ENCODE results near the gene RHO.
"Not testable (repeated sequence)": the region's sequence is repeated elsewhere in the genome, so short reads cannot be mapped to it uniquely, and the experiment has no call there.

RHO gene

DNA sequence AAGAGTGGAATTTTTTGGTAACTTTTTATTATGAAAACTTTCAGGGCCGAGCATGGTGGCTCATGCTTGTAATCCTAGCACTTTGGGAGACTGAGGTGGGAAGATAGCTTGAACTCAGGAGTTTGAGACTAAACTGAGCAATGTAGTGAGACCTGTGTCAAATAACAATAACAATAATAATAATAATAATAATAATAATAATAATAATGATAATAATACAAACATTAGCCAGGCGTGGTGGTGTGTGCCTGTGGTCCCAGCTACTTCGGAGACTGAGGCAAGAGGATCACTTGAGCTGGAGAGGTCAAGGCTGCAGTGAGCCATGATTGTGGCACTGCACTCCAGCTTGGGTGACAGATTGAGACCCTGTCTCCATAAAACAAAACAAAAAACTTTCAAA, 17.5 kb downstream of the RHO start:
- DNase-seq = not testable (repeated sequence)

DNA sequence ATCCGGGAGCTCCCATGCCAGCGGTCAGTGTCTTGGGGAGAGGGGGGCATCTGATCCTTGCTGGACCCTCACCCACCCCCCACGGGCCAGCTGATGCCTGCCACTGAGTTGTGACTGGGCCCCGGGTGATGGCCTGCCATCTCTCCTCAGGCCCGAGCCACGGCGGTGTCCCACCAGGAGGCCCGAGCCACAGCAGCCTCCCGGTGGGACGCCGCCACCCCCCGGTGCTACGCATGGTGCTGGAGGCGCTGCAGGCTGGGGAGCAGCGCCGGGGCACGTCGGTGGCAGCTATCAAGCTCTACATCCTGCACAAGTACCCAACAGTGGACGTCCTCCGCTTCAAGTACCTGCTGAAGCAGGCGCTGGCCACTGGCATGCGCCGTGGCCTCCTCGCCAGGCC, 18.8 kb downstream of the RHO start:
- no peak for DNase-seq

DNA sequence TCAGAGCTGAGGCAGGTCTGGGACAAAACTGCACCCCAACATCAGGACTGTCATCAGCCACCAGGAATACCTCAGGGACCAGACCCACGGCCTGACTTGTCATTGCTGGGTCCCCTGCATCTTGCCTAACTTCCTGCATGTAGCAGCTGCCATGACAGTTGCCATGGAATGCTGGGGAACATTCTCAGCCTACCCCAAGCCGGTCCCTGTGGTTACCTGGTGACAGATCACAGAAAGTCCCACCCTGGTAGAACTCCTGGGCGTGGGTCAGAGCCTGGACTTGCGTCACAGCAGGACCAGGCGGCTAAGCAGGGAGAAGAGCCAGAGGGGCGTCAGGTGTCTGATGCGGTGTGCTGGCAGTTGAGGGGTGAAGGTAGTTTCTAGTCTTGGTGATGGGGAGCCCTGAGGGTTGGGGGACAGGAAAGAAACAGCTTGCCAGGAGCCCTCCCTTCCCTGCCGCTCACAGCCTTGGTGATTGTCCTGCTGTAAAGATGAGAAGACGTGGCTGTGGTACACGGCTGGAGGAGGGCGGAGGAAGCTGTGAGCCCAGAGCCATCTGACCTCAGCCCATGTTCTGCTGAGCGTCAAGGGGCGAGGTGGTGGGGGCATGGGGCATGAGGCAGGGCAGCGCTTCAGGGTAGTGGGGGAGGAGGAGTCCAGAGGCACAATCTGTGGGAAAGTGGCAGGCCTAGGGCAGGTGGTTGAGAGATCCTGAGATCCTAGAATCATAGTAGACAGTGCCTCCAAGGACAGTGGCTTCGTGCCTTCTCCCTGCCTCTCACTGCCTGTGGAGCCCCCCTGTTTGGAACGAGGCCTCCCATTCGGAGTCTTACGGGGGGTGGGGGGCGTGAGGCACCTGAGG, 19.9 kb downstream of the RHO start:
- no peak for DNase-seq

GRCh38 chr3:129549006-129549800, 20.8 kb downstream of the RHO start:
- peak; percentile 10 for DNase-seq

DNA sequence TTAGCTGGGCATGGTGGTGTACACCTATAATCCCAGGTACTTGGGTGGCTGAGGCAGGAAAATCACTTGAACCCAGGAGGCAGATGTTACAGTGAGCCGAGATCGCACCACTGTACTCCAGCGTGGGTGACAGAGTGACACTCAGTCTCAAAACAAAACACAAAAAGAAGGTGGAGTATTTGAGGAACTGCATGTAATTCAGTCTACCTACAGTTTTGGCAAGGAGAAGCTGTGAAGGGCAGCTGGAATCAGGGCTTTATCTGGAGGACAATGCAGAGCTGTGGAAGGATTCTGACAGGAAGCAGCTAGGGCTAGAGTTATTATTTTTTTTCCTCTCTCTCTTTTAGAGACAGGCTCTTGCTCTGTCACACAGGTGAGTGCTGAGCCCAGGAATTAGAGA, 21.4 kb downstream of the RHO start:
- DNase-seq = no peak

GRCh38 chr3:129552287-129553050, 24.0 kb downstream of the RHO start:
- DNase-seq = no peak

DNA sequence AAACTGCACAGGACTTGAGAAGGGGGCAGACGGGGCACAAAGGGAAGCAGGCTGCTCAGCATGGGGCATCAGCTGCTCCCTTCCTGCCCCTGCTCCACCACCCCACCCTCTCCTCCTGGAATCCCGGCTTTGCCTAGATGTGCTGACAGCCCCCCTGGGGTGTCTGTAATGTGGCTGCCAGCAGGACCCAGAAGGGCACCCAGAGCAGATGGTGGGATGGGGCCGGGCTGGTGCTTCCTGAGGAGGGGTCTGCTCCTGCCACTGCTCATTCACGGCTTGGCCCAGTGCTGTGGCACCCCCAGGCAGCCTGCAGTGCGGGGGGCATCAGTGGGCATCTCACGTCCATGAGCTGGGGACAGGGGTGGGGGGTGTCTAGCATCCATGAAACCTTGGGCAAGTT, 24.7 kb downstream of the RHO start:
- no peak for DNase-seq

- peak; percentile 22 for DNase-seq
Observed at GRCh38 chr3:129553719-129554118, 25.3 kb downstream of the RHO start.

DNA sequence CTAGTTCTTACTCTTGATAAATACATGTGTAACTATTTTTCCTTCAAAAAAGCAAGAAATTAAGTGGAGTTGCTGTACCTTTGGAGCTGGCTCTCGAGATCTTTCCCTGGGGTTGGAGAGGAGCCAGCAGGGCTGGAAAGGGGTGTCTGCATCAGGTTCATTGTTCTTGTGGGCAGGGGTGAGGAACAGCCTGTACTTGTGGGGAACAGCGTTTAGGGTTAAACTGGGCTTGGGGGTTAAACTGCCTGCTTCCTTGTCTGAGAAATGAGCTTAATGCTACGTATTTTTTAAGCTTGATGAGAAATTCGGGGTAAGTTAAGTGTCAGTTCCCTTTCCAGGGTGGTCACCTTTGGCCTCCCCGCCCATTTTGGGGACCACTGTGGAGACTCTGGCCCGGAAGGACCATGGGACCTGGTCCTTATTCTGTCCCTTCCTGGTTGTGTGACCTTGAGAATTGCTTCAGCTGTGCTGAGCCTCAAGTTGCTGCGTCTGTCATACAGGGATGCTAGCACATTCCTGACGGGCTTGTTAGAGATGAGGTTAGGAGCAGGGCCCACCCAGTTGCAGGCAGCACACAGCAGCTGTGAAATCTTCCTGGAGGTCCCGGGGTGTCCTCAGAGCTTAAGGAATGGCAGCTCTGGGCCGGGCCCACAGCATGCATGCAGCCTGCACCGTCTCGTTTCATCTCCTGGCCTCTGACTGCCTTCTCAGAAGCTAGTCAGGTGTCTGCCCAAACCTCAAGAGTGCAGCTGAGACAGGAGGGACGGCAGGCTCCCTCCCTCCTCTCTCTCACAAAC, 26.1 kb downstream of the RHO start:
- DNase-seq = no peak

- no peak for DNase-seq
Observed at GRCh38 chr3:129555153-129555550, 26.7 kb downstream of the RHO start.

DNA sequence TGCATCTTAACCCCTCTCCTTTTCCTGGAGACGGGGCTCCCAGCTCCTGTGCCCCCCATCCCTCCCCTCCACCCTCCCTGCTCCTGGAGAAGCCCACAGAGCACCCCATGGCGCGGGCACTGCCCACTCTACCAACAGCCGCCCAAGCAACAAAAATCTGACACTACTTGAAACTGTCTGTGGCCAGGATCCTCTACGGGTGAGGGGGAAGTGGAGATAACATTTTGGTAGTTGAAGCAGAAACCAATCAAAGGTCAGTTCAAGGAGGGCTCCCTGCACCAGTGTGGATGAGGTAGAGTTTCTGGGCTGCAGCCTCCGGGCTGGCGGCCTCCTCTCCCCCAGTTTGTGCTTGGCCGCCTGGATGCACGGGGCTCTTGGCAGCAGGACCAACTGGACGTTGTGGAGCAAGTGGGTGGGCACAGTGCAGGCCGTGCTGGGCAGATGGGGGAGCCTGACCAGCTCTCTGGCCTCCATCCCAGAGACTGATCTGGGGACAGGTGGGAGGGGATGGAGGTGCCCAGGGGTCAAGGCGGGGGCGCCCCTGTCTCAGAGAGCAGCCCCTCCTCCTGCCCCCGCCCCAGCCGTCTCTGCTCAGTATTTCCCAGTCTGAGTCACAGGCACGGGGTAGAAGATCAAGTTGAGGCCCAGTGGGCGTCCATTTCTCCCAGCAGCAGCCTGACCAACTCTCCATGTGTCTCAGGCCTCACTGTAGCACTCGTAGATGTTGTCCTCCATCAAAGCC, 27.3 kb downstream of the RHO start:
- DNase-seq = no peak

DNA sequence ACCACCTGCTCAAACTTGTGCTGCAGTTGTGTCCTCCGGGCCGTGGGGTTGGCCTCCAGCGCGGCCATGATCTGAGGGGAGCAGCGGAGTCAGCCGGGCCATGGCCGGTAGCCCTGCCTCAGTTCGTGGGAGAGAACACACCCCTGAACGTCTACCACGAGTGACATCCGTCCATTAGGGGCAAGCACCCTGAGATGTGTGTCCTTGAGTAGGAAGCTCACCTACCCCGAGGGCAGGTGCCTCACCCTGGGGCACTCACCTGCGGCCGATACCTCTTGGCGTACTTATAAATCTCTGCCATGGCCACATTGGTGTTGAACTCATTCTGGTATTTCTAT, 27.9 kb downstream of the RHO start:
- no peak for DNase-seq

GRCh38 chr3:129556890-129557547, 28.6 kb downstream of the RHO start:
- no peak for DNase-seq

DNA sequence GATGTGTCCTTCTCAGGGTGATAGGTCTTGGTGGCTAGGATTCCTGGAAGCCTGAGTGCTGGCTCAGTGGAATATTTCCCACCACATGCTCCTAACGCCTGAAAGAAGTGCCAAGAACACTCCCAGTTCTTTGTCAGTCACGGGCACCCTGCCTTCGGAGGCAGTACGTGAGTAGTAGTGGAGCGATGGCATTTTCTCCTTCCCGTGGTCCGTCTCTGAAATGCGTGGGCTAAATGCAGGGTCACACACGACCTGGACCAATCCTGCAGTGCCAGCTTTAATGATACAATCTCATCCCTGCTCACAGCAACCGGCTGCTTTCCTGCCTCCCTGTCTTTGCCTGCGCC, 29.1 kb downstream of the RHO start:
- DNase-seq = no peak

DNA sequence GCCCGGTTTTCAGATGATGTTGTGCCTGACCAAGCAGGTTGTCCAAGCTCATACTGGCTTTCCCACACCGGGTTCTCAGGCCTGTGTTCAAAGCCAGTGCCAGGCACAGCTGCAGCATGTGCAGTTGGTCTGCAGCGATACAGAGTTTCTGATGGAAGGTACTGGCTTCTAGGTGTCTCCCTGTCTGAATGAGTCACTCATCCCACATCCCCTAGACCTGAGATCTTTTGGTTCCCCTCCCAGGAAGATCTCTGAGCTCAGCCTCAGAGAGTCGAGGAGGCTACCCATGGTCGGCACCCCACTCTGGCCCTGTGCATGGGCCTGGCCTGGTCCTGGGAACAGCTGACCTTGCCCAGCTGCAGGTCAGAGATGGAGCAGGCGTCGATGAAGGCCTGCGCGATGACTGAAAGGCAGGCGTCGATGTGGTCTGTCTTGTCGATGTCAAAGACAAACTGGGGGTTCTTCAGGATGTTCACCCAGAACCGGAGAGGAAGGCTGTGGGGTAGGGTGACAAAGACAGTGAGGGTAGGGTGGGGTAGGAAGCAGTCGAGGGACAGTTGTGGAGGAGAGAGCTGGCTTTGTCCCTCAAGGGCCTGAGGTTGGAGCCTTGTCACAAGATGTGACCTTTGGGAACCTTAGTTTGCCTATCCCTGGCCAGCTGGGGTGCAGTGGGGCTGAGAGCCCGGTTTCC, 29.8 kb downstream of the RHO start:
- no peak for DNase-seq

DNA sequence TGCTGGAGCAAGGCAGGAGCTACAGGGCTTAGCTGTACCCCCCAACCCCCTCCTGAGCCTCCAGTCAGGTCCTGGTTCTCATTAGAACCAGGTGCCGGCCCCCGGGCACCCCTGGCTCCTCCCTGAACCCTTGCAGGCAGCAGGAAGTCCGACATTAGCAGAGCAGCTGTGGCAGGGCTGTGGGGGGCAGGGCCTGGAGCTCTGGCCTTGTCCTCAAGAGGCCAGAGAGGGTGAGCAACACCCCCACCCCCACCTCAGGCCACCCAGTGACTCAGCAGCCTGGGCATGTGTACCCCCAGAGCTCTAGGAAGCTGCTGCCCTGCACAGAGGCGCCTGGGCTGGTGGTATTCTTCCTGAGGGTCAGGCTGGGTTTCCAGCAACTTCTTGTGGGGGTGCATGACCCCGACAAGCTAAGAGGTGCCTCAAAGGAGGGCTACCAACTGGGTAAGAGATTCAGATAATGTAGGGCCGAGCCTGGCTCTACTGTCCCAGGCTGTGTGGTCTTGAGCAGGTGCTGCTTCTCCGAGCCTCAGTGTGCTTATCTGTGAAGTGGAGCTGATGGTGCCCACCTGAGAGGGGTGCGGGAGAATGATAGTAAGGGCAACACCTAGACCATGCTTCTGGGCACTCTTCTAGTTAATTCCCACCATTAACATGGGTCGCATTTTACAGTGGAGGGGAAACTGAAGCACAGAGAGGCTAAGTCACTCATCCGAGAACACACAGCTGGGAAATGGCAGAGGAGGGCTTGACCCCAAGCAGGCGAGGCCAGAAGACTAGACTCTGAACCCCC, 30.5 kb downstream of the RHO start:
- no peak for DNase-seq

DNA sequence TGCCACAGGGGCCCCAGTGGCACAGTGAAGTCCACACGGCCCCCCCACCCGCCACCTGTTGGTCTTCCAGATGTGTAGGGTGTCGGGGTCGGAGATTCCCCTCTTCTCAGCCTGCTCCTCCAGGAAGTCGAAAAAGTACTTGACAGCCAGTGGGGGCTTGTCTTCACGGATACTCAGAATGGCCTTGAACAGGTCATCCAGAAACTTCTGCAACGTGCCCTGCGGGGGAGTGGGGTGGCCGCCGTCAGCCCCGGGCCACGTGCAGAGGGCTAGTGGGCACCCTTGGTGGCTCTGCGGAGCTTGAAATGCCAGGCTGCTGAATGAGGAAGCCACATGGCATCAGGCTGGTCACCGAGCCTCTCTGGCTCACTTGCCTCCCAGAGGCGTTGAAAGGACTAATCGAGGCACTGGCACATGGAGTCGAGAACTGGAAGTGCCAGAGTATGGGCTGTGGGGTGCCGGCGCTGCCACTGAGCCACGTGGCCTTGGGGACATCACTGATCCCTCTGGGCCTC, 31.2 kb downstream of the RHO start:
- DNase-seq = no peak

GRCh38 chr3:129560269-129560787, 31.9 kb downstream of the RHO start:
- DNase-seq = no peak

GRCh38 chr3:129560911-129561594, 32.6 kb downstream of the RHO start:
- DNase-seq = no peak
